Fibroblast of mammary gland (primary cell): ENCODE data around the gene TMEM154.

ENCODE experiments used
- DNase-seq: peaks from one replicate; pipeline ENCODE4 v3.0.0-alpha.2; 2010; ENCODE audit warnings: low read depth
- H3K4me3 ChIP-seq: 2 replicates; pipeline ENCODE4 v1.5.1; 2011; ENCODE audit warnings: low read depth, mild to moderate bottlenecking, low read length, moderate library complexity; ENCODE audit not compliant: control insufficient read depth
- CTCF ChIP-seq: conservative IDR thresholded peaks from 2 replicates; pipeline ENCODE4 v1.5.1; 2011; ENCODE audit warnings: low read depth, low read length, inconsistent platforms; ENCODE audit not compliant: control insufficient read depth, insufficient read depth

Gene TMEM154

GRCh38 chr4:152719801-152720556, 40.2 kb upstream of the TMEM154 start:
- TF ChIP-seq CTCF, result no peak
- DNase-seq, result peak; percentile 21
- peak overlapping the region; percentile 37 for H3K4me3 ChIP-seq

- no peak overlapping the region for H3K4me3 ChIP-seq
- DNase-seq, result no peak
- no peak for TF ChIP-seq CTCF
These were observed 39.5 kb upstream of the TMEM154 start for GRCh38 chr4:152719291-152719690.

GRCh38 chr4:152715076-152715475, 35.3 kb upstream of the TMEM154 start:
- no peak for DNase-seq

GRCh38 chr4:152713951-152714705, 34.3 kb upstream of the TMEM154 start:
- TF ChIP-seq CTCF, result no peak
- no peak overlapping the region for H3K4me3 ChIP-seq
- DNase-seq, result no peak

More at GRCh38 chr4:152715076-152715475, 35.3 kb upstream of the TMEM154 start:
- H3K4me3 ChIP-seq, result no peak overlapping the region
- TF ChIP-seq CTCF, result no peak

- TF ChIP-seq CTCF, result no peak
- DNase-seq, result no peak
- no peak overlapping the region for H3K4me3 ChIP-seq
These were observed 30.1 kb upstream of the TMEM154 start for GRCh38 chr4:152709675-152710438.

- no peak for TF ChIP-seq CTCF
- no peak overlapping the region for H3K4me3 ChIP-seq
- no peak for DNase-seq
These were observed 29.0 kb upstream of the TMEM154 start for GRCh38 chr4:152708796-152709195.
